NCI-H345 (cell line): Measurements from ENCODE around the gene TM9SF2.
"Not testable (repeated sequence)": the region's sequence is repeated elsewhere in the genome, so short reads cannot be mapped to it uniquely, and the experiment has no call there.

Source experiments
- DNase-seq: peaks from one replicate; lab custom pipeline; 2025; lab: John Stamatoyannopoulos, UW

TM9SF2 gene

GRCh38 chr13:99536023-99536422 lies 34.8 kb downstream of the TM9SF2 start:
- no peak for DNase-seq

DNA sequence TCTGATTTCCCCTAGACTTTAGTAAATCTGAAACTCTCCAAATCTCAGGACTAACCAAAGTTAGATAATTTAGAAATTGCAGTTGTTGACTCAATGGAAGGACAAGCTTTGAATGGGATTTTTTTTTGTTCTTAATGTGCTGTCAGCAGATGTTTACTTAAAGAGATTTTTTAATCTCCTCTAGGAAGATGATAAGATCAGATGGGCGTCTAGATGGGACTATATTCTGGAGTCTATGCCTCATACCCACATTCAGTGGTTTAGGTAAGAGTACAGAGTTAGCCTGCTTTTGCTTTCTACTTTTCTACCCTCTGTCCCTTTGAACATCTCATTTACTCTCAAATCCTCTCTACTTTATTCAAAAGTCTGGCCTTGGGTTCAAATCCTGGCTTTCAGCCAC lies 39.3 kb downstream of the TM9SF2 start:
- no peak for DNase-seq

DNA sequence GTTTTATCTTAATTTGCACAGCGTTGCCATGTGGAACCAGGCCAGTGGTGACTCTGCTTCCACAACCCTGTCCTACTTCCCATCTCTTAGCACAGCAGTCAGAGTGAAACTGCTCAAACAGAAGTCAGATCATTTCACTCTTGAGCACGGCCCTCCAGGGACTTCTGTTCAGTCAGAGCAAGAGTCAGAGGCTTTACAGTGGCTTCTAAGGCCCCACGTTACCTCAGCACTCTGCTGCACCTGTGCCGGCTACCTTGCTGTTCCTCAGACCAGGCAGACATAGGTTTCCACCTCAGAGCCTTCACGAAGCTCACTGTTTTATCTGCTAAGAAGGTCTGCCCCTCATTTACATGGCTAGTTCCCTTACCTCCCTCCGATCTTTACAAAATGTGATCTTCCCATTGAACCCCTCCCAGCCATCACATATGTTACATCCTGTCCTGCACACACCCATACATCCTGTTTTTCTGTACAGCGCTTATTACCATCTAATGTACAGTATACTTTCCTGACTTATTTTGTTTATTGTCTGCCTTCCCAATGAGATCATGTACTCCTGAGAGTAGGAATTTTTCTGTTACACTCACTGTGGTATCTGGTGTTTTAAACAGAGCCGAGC lies 41.6 kb downstream of the TM9SF2 start:
- DNase-seq = no peak

- no peak for DNase-seq
Observed at GRCh38 chr13:99545361-99545760, 44.1 kb downstream of the TM9SF2 start.

DNA sequence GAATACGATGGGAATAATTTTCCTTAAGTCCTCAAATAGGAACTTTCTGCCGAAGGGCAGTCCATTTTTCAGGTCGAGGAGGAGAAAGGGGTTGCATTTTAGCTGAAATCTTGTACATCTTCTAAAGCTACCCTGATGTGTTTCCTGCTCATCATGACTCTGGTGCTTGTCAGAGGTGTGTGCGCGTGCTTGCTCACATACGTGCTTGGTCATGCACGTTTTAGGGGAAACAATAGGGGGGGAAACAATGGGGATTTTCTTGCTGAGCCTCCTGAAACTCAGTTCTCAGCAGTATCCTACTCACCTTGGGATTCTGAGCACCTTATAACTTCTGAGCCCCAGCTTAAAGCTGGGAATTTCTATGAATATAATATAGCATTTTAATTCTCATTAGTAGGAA lies 44.7 kb downstream of the TM9SF2 start:
- no peak for DNase-seq

- no peak for DNase-seq
Observed at GRCh38 chr13:99546878-99547277, 45.6 kb downstream of the TM9SF2 start.

DNA sequence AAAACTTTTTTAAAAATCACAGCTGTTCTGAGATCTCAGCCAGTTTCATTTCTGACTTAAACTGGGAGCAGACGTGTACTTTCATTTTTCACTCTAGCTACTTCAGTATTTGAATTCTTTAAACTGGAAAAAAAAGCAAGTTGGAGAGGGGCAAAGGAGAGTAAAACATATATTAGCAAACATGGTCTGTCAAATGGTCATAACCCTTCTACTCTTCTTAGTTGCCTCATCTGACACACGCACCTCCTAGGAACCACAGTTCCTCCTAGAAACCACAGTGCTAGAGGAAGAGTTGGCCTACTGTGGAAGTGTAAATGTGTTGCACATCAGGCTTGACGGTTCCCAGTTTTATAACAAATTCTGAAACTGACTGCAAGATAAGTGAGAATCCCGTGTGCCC lies 47.2 kb downstream of the TM9SF2 start:
- DNase-seq = no peak

DNA sequence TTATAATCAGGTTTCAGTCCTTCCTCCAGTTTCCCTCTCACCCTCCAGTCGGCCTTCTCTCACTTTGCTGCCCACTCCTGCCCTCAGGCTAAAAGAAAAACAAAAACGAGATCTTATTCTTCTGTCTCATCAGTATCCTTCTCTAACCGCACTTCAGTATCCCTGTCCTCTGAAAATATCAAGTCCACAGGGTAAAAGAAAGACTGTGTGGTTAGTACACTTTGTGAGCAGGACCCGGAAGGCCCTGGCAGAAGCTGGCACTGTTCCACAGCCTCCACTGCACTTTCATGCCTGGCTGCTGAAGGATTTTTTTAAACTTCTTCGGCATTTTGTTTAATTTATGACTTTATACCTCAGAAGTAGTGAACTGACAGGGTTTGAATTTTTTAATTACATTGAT lies 51.8 kb downstream of the TM9SF2 start:
- DNase-seq = no peak

- DNase-seq = no peak
Observed at GRCh38 chr13:99555149-99555548, 53.9 kb downstream of the TM9SF2 start.

DNA sequence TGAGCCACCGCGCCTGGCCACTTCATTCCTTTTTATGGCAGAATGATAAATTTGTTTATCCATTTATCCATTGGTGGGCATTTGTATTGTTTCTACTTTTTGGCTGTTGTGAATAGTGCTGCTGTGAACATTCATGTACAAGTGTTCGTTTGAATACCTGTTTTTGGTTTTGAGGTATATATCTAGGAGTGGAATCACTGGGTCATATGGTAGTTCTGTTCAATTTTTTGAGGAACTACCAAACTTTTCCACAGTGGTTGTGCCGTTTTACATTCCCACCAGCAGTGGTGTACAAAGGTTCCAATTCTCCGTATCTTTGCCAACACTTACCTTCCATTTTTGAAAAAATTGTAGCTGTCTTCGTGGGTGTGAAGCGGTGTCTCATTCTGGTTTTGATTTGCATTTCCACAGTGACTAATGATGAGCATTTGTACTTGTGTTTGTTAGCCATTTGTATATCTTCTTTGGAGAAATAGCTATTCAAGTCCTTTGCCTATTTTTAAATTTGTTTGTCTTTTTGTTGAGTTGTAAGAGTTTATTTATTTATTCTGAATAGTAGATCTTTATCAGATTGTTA lies 55.7 kb downstream of the TM9SF2 start:
- DNase-seq = no peak

DNA sequence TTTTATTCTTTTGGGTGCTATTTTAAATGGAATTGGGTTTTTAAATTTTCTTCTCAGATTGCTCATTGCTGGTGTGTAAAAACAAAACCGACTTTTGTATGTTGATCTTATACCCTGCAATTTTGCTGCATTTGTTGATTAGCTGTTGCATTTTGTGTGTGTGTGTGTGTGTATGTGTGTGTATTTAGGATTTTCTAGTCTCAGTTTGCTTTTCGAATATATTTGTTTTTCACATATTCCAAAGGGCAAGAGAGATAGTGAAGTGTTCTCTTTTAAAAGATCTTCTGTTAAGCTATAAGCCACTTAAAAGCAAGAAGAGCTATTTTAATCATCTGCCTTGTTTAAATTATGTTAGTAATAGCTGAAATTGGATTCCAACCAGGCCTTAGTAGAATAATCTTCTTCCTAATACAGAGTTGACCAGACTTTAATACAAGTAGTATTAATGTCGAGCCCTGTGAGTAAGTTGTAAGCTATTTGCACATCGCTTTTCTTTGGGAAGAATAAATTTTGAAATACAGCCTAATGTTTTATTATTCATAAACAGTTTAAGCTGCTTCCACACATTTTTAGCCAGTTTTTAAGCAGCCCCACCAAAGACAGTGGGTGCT lies 57.4 kb downstream of the TM9SF2 start:
- DNase-seq = no peak

GRCh38 chr13:99559560-99559959 lies 58.3 kb downstream of the TM9SF2 start:
- DNase-seq = no peak

DNA sequence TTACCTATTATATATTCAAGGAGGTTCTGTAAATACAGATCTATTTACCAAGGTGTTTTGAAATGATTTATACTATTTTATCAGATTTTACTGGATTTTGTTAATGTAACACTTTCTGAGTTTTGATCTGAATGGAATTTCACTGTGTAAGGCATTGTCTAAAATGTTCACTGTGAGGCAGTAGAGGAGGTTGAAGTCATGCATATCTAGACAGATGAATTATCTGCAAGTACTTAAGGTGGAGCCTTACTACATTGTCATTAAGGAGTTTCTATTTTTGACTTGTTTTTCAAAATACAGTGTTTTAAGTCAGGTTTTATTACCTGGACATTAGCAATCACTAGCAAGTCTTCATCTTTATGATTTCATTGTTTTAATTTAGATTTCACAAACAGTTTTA lies 62.1 kb downstream of the TM9SF2 start:
- no peak for DNase-seq

- no peak for DNase-seq
Observed at GRCh38 chr13:99564386-99564785, 63.1 kb downstream of the TM9SF2 start.

DNA sequence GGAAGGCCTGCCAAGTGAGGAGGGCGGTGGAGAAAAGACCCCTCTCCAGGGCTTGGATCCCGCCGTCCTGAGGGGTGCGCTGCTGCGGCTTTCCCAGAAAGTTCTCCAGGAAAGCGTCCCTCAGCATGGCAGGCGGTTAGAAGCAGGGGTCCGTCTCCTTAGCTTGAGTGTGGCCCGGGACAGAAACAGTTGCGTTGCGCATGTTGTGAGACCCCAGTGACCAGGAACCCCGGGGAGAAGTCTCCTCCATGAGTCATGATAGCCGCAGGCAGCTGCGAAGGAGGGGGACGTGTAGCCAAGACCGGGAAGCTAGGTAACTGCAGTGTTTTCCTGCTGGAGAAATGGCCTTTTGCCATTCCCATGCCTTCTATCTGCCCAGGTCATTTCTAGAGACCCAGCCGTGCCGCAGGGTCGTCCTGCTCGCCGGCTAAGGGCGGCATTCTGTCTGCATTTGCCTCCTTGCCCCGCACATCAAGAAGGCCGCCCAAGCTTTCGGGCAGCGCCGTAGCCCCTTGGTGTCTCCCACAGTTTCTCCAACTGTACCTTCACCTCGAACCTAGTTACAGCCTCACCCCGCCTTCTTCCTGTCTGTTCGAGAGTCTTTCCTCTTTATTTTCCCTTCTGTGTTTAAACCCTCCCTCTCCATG lies 64.3 kb downstream of the TM9SF2 start:
- DNase-seq = no peak

- DNase-seq = no peak
Observed at GRCh38 chr13:99566125-99567083, 65.1 kb downstream of the TM9SF2 start.

DNA sequence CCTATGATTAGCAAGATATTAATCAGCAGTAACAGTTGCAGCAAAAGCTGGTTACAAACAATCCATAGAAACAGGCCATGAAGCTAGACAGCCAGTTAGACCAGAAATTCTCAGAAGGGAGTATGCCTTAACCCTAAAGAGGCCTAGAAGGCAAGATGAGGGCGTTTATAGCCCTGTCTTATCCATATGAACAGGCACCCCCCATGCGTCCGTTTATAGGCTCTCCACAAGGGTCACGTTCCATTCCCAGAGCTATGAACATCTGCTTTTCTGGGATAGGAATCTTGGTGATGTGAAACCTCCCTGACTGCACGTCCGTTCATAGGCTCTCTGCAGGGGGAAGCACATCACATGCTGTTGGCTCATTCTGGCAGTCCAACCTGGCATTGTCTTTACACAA lies 67.6 kb downstream of the TM9SF2 start:
- DNase-seq = not testable (repeated sequence)

DNA sequence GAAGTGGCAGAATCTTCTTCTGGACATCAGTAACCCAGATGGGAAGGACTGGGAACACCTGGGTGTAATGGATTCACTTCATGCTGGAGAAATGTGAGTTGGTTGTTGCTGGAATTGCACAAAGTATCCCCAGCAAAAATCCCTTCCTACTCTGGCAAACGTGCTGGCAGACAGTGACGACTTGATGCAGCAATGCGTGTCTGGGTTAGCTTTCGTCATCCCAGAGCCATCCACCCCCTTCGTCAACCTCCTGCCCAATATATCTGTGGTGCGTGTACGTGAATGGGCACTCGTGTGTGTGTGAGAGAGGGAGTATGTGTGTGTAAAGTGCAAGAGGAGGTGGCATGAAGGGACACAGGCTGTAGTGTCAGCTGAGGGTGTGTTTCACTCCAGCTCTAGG lies 70.9 kb downstream of the TM9SF2 start:
- no peak for DNase-seq

DNA sequence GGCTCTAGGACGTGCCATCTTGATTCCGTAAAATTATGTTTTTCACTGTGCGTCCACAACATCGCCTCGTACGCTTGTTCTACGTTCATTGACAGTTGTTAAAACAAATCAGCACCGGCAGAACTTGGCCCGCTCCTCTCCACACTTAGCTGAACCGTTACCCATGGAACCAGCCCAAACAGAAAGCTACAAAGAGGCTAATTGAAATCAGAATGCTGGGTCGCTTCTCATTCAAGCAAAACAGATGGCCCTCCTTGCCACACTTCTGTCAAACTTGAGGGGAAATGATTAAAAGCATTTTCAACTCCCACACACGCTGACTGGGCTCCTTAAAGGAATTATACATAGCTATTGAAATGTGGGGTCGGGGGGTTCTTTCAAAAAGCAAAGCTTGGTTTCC lies 71.6 kb downstream of the TM9SF2 start:
- no peak for DNase-seq

DNA sequence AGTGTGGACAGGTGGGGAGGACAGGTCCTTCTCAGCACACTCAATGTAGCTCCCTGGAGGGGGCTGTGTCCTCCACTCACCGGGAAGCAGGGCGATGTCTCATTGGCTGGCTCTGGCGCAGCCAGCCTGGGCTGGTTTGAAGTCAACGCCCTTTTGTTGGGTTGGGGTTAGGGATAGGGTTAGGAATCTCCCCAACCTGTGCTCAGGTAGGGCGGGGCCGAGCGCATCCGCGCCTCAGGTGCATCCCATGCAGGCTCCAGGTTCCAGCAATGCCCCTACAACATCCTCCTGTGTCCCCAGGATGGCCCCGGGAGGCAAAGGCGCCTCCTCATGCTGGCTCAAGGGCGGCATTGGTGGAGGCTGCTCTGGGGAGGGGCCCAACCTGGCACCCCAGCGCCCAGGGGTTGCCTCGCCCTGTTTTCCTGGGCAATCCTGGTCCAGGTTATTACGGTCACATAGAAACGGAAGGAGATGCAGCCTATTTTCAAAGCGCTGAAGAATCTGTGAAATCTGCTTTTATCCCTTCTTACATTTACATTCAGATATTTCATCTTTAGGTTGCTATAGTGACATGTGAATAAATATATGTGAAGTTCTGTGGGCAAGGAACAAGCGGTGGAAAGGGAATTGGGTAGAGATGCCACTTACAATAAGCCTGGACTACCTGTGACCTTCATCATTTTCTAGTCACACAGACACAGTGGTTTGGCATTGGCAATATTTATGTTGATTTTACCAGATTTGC lies 74.3 kb downstream of the TM9SF2 start:
- no peak for DNase-seq
